Jurkat, Clone E6-1 (cell line): Measurements from ENCODE around the gene SCRG1. TPM values are rescaled to one million over a fixed set of nuclear protein-coding genes. Genes with fewer than 3 reads are reported as not detected.
A peak's percentile ranks its signal among the peaks of the same experiment; 100 is the strongest.

Experiments used
- DNase-seq: peaks from one replicate; pipeline ENCODE4 v3.0.0-alpha.2; 2011; ENCODE audit warnings: low read depth, low spot score
- H3K4me3 ChIP-seq: 2 replicates; pipeline ENCODE4 v1.5.1; 2011; ENCODE audit warnings: mild to moderate bottlenecking, low read length, control low read depth, moderate library complexity
- polyA plus RNA-seq: library from polyadenylated mRNA; unstranded; fragments of >200 nt; gene quantifications from one replicate; pipeline ENCODE4 v1.2.1, GENCODE V29; 2012; ENCODE audit warnings: missing spikeins; ENCODE audit not compliant: insufficient read length, insufficient read depth

SCRG1 gene
- polyA plus RNA-seq, result not detected

- no peak for DNase-seq
Observed at GRCh38 chr4:173398779-173399415, at the start of gene SCRG1. TSS of gene SCRG1 (minus strand) at chr4:173399116. CDS start at chr4:173391414, 7,702 bp downstream.

DNA sequence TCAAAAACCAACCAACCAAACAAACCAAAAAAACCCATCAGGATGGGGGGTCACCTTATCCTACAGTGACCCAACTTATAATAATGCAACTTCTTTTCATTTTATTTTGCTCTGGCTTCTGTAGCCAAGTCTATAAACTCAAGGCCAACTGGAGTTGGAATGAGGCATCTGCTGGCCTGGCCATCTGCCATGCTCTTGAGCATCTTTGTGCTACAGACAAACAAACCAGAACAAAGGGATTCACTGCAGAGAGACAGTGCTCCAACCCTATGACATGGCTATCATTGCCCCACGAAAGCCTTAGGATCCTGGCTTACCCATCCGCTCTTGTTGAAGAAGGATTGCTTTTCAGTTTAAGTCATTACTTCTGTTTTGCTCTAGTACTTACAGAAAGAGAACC is 49.2 kb upstream of the SCRG1 start:
- DNase-seq, result no peak
- no peak overlapping the region for H3K4me3 ChIP-seq

More at GRCh38 chr4:173398779-173399415, at the start of gene SCRG1:
- H3K4me3 ChIP-seq, result no peak within 1 kb of the TSS

DNA sequence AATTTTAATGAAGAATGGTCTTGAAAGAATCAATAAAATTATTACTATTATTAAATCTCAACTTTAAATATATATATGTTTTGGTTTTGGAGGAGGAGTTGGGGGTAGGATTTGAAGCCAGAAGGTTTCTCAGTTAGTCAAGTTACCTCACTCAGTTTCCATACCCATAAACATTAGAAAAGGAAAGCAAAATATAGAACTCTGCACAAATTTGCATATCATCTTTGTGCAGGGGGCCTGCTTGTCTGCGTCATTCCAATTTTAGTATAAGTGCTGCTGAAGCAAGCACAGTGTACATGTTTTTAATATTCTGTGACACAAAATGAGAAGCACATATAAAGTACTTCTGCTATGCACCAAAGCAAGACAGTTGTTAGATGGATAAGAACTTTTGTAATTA is 47.5 kb upstream of the SCRG1 start:
- DNase-seq, result no peak
- no peak overlapping the region for H3K4me3 ChIP-seq

GRCh38 chr4:173443121-173443520 is 44.2 kb upstream of the SCRG1 start:
- H3K4me3 ChIP-seq, result no peak overlapping the region
- DNase-seq, result no peak

- DNase-seq, result no peak
- H3K4me3 ChIP-seq, result no peak overlapping the region
Observed at GRCh38 chr4:173442223-173442932, 43.5 kb upstream of the SCRG1 start.

DNA sequence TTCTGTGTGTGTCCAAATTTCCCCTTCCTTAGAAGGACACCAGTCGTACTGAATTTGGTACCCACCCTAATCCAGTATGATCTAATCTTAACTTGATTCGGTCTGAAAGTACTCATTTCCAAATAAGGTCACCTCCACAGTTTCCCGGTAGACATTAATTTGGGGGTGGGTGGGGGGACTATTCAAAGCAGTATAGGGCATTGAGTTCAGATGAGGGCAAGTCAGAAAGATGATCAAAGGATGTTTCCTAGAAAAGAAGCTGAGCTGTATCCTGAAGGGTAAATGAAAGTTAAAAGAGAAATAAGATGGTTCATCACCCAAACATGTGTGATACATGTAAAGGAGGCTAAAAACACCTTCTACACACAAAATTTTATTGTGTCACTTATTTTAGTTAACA is 42.0 kb upstream of the SCRG1 start:
- H3K4me3 ChIP-seq, result no peak overlapping the region
- DNase-seq, result no peak

DNA sequence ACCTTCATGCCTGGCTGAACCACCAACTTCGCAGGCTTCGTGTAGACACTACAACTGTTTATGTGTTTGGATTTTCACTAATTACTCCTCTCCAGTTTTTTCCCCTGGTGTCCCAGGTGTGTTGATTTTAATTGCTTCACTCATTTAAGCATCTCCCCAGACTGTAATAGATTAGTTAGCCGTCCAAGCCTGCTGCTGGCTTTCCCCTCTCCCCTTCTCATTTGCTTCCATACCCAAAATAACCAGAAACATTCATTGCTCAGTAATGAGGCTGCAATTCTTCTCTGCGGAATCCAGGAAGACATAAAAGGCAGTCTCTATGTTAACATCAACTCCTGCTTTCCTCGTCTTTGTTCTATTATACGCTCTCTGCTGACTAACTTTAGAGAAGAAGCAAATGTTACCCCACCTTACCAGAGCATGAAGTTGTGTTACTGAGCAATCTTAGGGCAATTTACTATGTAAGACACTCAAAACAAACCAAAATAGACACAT is 37.9 kb upstream of the SCRG1 start:
- no peak overlapping the region for H3K4me3 ChIP-seq
- DNase-seq, result no peak

GRCh38 chr4:173436149-173436579 is 37.2 kb upstream of the SCRG1 start:
- no peak for DNase-seq
- no peak overlapping the region for H3K4me3 ChIP-seq

DNA sequence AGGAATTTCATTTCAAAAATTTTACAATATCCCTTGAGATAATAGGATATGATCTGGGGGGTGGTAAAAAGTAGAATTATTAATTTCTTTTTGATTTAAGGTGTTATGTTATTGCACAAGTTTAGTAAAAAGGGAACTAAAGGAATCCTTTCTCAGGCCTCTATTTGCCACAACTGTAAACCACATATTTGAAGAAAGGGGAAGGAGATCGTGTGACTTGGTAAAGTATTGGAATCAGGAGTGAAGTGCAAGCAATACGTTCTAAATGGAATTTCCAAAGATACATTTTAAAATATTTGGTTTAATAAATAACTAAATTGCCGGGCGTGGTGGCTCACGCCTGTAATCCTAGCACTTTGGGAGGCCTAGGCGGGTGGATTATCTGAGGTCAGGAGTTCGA is 35.3 kb upstream of the SCRG1 start:
- no peak overlapping the region for H3K4me3 ChIP-seq
- DNase-seq, result no peak

DNA sequence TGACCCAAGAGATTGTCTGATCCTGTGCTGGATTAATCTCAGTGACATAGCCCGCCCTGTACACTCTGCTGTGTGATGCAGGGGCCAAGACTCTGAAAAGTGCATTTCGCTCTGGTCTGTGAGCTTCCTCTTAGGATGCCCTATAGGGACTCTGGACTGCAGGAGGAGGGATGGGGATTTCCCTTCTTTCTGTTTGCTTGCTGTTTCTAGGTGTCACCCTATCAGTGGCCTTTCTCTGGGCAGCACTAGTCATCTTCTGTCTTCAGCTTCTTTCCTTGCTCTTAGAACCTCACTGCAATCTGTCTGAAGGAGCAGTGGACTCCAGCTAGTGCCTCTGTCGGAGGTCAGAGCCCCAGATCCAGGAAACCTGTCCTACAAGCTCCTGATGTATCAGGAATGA is 34.5 kb upstream of the SCRG1 start:
- no peak overlapping the region for H3K4me3 ChIP-seq
- DNase-seq, result no peak

DNA sequence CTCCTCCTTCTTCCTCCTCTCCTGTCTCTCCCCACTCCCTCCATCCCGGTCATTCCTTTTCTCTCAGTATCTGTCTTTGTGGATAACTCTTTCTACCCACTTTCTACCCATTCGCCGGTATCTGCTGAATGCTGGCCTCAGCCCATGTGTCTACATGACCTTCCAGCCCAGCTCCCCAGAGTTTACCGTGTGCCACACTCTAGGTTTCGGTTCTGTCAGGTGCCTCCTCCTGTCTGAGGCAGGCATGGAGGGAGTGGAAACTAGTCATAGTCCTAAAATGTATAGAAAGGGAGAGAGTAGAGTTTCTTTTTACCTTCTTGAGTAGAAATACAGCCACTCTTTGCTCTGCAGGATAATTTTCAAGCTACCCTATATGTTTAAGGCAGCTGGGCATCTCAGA is 33.5 kb upstream of the SCRG1 start:
- H3K4me3 ChIP-seq, result no peak overlapping the region
- no peak for DNase-seq

- DNase-seq, result peak; percentile 70
Observed at GRCh38 chr4:173426064-173426463, 27.1 kb upstream of the SCRG1 start.

GRCh38 chr4:173424899-173425805 is 26.2 kb upstream of the SCRG1 start:
- DNase-seq, result no peak
- H3K4me3 ChIP-seq, result no peak overlapping the region

More at GRCh38 chr4:173426064-173426463, 27.1 kb upstream of the SCRG1 start:
- no peak overlapping the region for H3K4me3 ChIP-seq

DNA sequence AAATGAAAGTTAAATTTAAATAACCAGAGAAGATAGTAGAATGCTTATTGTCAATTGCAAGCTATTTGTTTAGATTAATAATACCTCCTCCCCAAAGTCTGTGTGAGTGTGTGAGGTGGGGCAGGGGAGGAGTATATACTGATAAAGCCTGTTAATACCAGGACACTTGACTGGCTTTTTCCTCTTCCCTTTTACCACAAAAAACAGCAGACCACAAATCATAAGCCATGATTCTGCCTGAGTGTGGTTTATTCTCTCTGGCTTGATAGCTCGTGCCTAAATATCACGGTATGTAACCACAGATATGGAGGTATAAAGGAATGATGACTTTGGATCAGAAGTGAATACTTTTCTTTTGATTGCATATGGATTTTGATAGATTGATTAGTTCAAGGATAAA is 21.9 kb upstream of the SCRG1 start:
- H3K4me3 ChIP-seq, result no peak overlapping the region
- DNase-seq, result no peak

DNA sequence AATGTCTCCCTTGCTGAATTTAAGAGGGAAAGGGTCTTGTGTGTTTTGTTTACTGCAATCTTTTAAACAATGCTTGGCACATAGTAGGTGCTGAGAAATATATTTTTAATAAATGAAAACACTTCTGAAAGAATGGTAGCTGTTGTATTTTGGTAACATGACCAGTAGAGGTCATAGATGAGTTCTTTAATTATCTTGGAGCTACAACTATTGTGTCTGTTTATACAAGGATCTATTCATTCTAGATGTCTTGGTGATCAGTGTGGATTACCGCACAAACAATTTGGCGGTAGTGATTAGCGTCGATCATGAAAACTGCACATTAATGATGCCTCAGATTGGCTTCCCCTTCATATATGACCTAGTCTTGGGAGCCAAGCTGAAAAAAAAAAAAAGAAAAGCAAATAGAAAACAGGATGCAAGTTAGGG is 21.4 kb upstream of the SCRG1 start:
- peak; percentile 16 for DNase-seq
- no peak overlapping the region for H3K4me3 ChIP-seq

- no peak overlapping the region for H3K4me3 ChIP-seq
- DNase-seq, result no peak
Observed at GRCh38 chr4:173418639-173419038, 19.7 kb upstream of the SCRG1 start.

DNA sequence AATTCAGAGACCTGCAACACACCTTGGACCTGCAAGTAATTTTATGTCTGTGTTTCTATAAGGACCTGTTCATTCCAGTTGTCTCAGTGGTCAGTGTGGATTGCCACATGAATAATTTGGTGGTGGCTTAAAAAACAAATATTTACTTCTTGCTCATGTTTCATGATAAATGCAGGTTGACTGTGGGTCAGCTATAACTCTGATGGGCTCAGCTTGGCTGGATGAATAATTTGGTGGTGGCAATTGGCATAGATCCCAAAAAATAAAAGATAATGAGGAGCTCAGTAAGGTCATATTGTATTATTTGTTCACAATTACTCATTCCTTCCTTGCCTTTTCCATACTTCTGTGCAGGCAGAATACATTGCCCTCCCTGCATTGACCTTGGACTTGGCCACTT is 18.9 kb upstream of the SCRG1 start:
- DNase-seq, result no peak
- no peak overlapping the region for H3K4me3 ChIP-seq

GRCh38 chr4:173415885-173416653 is 17.2 kb upstream of the SCRG1 start:
- H3K4me3 ChIP-seq, result no peak overlapping the region
- no peak for DNase-seq

DNA sequence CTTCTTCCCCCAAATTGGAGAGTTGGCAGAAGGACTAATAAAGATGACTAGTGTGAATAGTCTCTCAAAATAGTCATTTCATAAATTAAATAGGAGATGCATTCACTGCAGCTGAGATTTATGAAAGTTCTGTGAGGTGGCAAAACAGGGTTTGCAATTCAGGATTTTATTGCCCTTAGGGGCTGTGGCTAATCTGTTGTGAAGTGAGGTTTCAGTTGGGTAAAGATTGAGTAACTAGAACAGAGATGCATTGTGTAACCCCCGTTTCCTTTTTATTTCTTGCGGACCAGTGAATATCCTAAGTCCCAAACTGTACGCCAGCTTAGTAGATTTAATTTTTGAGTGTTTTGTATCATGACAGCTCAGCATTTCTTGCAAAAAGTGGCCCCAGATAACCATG is 16.2 kb upstream of the SCRG1 start:
- H3K4me3 ChIP-seq, result no peak overlapping the region
- no peak for DNase-seq
